T47D (cell line): ENCODE data around the gene PPM1H.
"Not testable (repeated sequence)": the region's sequence is repeated elsewhere in the genome, so short reads cannot be mapped to it uniquely, and the experiment has no call there.

Experiments
- DNase-seq, 2 experiments: peaks; one replicate each; pipeline versions ENCODE4 v3.0.0 to v3.0.0-alpha.2; 2011 to 2012; ENCODE audit warnings: low read depth in 1 of 2, low spot score in 1 of 2
- JUND ChIP-seq: IDR thresholded peaks from 2 replicates; pipeline ENCODE4 v1.6.1; 2012; ENCODE audit warnings: low read depth
- in situ Hi-C: cut with HindIII; loops from 2 replicates; pipeline ENCODE4 v1.10.0; 2016; ENCODE audit warnings: low sequenced_read_pairs, low pct_unique_long_range_greater_than_20kb

PPM1H gene

DNA sequence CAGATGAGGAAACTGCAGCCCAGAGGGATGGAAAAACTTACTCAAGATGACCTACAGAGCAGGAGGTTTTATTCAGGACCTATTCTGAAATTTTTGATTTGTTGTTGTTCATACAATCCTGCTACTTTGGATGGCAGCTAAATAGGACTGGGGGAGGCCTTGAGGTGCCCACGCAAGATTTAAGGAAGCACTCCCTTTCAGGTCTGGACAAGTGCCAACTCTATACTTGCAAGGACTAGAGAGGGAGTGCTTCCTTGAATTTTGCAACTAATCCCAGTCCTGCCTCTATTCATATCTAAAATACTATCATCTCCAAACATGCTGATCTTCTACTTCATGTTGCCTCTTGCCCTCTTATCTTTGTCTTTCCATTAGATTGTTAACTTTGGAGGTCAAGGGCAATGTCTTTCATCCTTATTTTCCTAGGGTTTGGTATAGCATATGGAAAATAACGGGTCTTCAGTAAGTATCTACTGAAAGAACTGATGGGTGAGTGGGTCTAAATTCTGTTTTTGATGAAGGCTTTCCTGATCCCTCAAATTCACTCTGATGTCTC is 28.6 kb upstream of the PPM1H start:
- DNase-seq: no peak
- no peak for TF ChIP-seq JUND
- in situ Hi-C loops: no loop called here

DNA sequence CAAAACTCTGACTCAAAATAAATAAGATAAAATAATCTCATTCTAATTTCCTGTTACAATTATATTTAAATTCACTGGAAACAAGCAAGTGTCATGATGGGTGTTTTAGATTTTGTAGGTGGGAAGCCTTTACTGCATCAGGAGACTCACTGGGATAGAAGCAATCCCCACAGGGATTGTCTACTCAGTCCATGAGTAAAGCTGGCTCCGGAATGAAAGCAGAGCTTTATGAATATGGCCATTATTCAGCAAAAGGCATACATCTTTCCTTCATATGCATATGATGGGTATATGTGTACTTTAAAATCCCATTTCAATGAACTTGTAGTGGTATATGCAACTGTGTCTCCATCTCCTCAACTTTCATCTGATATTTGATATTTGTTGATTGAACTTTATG is 25.4 kb upstream of the PPM1H start:
- in situ Hi-C loops: no loop called here
- DNase-seq: no peak
- no peak for TF ChIP-seq JUND

DNA sequence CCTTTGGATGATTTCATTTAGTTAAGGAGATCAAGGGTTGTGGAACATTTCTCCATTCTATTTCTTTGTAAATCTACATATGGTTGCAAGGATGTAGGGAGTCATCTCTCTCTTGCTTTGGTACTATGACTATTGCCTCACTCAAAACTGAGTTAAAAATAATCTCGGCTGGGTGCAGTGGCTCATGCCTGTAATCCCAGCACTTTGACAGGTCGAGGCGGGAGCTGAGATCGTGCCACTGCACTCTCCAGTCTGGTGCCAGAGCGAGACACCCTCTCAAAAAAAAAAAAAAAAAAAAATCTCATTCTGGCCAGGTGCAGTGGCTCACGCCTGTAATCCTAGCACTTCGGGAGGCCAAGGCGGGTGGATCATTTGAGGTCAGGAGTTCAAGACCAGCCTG is 24.8 kb upstream of the PPM1H start:
- in situ Hi-C loops: no loop called here
- TF ChIP-seq JUND: no peak
- no peak for DNase-seq

DNA sequence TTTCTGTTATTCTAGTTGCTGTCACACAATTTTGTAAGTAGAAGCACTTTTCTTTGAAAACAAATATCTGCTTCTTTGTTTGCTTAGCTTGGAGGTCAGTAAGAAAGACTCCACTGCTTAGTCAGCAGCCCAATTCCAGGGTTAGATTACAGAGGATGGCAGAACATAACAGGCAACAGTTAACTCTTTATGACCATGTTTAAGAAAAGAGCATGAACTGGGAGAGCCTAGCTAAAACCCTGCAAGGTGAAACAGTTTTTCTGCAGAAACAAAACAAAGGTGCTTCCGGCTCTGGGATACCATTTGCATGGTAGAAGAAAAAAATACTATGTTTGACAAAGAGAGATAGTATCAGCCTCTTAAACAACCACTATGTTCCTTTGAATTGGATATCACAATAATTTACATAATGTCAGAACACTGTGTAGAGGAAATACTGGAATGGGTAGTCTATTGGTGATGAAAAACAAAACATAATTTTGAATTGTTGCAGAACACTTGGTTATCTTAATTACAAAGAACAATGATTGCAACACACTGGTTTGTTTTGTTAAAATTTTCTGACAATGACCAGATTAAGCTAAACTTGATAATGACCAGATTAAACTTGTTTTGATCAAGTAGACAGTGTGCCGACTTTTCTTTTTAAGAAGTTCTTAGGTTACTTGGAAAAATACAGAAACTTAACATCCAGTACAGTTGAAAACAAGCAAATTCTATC is 22.4 kb upstream of the PPM1H start:
- in situ Hi-C loops: no loop called here
- no peak for DNase-seq
- TF ChIP-seq JUND: no peak

DNA sequence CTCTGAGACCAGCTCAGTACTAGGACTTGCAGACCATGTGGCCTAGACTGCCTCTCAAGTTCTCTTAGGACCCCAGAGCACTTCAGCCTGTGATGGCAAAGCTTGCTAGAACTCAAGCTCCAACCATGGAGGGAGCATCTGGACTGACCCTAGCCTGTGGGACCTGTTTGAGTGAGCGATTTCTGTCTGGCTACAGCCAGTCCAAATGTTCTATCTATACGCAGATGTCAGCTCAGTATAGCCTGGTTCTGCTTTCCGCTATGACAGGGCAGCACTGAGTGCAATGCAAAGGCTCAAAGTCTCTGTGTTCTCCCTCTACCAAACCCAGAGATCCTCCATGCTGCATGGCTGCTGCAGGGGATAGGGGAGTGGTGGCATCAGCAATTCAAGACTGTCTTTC is 20.7 kb upstream of the PPM1H start:
- no peak for TF ChIP-seq JUND

DNA sequence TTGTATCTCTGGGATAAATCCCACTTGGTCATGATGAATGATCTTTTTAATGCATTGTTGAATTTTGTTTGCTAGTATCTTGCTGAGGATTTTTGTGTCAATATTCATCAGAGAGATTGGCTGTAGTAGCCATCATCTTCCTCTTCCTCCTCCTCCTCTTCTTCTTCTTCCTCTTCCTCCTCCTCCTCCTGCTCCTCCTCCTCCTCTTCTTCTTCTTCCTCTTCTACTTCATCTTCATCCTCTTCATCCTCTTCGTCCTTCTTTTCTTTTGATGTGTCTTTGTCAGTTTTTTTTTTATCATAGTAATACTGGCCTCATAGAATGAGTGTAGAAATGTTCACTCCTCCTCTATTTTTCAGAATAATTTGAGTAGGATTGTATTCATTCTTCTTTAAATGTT is 15.4 kb upstream of the PPM1H start:
- TF ChIP-seq JUND: no peak
- in situ Hi-C loops: no loop called here
- DNase-seq: no peak

More for the DNA sequence above, 20.7 kb upstream of the PPM1H start:
- in situ Hi-C loops: no loop called here
- DNase-seq: no peak

DNA sequence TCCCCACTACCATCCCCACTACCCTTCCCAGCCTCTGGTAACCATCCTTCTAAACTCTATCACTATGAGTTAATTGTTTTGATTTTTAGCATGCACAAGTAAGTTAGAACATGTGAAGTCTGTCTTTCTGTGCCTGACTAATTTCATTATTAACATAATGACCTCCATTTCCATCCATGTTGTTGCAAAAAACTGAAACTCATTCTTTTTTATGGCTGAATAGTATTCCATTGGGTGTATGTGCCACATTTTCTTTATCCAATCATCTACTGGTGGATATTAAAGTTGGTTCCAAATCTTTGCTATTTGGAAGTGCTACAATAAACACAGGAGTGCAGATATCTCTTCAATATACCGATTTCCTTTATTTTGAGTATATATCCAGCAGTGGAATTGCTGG is 13.2 kb upstream of the PPM1H start:
- in situ Hi-C loops: no loop called here
- no peak for TF ChIP-seq JUND
- no peak for DNase-seq

DNA sequence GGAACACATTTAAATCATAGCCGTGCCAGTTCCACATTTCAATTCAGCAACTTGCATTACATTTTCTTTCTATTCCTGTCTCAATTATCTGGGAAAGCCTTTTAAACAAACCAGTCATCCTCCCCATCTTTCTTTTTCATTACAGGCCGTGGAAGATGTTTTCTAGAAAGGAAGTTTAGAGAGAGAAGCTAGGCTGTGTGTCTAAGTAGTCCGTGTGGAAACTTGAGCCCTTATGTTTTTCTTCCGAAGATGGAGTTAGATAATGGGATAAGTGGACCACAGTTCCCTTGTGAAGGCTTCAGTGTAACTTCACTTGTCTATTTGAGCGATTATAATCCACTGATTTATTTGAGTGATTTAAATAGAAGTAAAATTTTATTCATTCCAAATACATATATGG is 12.4 kb upstream of the PPM1H start:
- no peak for TF ChIP-seq JUND
- in situ Hi-C loops: no loop called here
- no peak for DNase-seq

DNA sequence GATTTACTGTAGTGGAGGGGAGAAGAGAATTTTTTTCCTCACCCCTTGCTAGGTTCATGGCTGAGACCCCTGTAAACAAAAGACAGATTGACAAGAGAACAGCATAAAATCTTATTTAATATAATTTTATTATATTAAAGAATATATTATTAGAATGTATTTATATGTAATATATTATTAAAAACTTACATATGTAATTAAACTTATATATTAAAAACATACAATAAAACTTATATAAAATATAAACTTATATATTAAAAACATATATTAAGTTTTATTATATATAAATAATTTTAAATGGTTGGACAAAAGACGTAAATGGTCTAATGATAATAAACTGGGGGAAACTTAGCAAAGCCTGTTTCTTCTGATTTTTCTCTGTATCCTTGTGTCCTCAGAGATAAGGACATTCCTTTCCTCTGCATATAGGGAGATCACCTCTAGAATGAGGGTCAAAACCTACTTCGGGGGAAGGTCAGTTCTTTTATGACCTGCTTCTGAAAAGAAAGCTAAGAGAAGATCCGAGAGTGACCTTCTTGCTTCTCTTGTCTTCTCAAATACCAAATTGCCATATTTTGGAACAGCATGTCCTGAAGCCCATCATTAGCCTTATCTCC is 8.9 kb upstream of the PPM1H start:
- DNase-seq: no peak
- in situ Hi-C loops: no loop called here
- TF ChIP-seq JUND: no peak

DNA sequence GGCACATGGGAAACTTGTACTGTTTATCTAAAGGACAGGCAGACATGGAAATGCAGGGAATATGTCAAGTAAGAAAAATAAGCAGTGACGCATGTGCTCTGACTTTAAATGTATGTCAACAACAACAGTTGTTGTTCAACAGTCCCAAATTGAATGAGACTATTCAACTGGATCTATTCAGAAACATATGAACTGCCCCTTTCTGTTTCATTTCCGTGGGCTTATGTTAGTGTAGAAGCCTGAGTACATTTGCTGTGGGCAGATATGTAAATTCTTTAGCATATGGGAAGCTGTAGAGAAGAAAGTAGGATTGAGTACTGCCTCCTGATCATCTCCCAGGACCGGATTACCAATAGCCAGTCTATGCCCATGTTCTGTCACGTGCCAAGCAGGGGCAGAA is 7.4 kb upstream of the PPM1H start:
- in situ Hi-C loops, DNase-seq: not testable (repeated sequence)

DNA sequence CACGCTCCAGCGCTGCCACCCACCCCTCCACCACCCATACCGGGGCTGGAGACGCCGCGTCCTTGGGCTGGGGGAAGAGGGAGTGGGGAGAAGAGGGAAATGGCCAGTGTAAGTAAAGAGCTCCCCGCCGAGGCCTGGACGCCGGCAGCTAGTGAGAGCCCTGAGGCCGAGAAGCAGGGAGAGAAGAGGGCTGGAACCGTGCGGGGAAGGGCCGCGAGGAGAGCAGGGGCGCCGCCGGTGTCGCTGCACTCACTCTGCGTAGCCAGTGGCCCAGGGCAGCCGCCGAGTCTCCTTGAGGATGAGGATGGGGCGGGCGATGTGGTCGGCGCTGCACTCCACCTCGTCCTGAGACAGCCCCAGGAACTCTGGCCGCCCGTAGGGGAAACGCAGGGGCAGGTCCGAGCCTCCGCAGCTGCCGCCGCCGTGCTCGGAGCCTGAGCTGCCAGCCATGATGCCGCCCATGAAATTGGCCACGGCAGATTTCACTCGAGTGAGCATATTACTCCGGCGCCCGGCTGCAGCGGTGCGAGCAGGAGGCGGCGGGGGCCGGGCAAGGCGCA is 631 bp downstream of the PPM1H start:
- in situ Hi-C loops: no loop called here
- peak; percentile 24 to 42 for DNase-seq
- TF ChIP-seq JUND: no peak

DNA sequence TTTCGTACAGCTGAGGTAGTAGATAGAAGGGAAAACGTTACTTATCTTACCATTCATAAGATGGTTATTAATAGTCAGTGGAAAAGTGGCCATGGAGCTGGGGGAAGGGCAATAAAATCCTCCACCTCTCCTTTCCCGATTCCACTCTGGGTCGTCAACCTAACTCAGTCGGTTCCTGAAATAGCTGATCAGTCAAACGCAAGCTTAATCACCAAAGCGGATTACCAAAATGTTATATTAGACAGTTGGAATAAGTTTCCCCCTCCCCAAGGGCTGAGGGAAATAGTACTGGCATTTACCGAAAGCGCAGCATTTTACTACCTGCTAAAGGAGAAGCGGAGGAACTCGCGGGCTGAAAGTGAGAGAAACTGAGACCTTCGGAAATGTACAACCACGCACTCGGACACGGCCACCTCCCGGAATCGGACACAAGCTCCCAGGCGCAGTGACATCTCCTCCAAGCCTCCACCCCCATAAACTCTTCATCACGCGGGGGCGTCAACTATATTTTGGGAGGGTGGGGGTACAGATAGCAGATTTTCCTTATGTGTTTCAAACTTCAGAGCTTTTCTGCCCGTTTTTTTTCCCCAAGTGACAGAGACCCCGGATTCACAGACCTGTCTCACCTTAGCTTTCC is 1.2 kb downstream of the PPM1H start:
- in situ Hi-C loops: no loop called here
- peak in 1 of 2 experiments; percentile 15 for DNase-seq

DNA sequence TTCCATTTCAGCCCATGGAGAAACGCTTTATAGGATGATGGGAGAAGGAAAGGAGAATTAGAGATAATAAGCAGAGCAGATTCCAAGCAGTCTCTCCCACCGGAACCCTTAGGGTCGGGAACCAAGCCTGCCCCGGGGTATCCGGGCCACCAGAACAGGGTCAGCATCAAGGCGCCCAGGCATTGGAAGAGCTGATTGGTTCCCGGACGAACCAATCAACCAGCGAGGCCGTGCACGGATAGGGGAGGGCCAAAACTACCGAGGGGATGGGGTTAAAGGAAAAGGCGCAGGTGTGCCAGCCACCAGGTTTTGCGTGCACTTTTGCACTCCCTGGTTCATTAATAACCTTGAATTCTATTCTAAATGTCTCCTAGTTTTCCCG is 1.7 kb downstream of the PPM1H start:
- DNase-seq: peak; percentile 86 to 95
- no peak for TF ChIP-seq JUND
- in situ Hi-C loops: no loop called here

More for the DNA sequence above, 1.2 kb downstream of the PPM1H start:
- TF ChIP-seq JUND: no peak
